ENCODE measurements around the gene PAX6. TPM values are rescaled to one million over a fixed set of nuclear protein-coding genes. Genes with fewer than 3 reads are reported as not detected.

Gene PAX6
- total RNA-seq, 1 donor from 2014 or later, result 18.9 TPM

DNA sequence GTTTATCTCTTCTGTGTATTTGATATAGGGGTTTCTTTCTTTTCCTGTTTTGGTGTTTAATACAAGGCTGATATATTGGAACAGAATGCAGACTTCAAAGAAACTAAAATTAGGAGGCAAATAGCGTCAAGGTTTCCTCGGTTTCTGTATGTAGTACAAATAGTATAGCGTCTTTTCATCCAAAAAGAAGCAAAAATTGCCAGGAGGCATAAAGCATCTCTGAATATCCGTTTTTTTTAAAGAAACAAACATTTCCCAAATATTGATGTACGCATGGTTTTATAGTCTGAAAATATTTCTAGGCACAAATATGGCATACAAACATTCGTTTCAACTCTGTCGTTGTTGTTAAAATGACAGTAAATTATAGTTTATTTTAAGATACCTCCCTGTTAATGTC, 17.1 kb upstream of the PAX6 start:
- H3K36me3 Mint-ChIP-seq, result no peaks in the 10 kb centered on the region
- peak overlapping the region; percentile 77 for H3K4me3 Mint-ChIP-seq
- no peak overlapping the region for H3K27ac Mint-ChIP-seq
- H3K27me3 Mint-ChIP-seq, result peaks cover 48% of the 10 kb centered on the region
- H3K9me3 Mint-ChIP-seq, result no peaks in the 10 kb centered on the region
- TF ChIP-seq, protein P1, sequence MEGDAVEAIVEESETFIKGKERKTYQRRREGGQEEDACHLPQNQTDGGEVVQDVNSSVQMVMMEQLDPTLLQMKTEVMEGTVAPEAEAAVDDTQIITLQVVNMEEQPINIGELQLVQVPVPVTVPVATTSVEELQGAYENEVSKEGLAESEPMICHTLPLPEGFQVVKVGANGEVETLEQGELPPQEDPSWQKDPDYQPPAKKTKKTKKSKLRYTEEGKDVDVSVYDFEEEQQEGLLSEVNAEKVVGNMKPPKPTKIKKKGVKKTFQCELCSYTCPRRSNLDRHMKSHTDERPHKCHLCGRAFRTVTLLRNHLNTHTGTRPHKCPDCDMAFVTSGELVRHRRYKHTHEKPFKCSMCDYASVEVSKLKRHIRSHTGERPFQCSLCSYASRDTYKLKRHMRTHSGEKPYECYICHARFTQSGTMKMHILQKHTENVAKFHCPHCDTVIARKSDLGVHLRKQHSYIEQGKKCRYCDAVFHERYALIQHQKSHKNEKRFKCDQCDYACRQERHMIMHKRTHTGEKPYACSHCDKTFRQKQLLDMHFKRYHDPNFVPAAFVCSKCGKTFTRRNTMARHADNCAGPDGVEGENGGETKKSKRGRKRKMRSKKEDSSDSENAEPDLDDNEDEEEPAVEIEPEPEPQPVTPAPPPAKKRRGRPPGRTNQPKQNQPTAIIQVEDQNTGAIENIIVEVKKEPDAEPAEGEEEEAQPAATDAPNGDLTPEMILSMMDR (conservative IDR thresholded peaks at IDR 0.05), result no peak
- DNase-seq (ENCODE audit: extremely low spot score, unreplicated experiment), result no peak
- H3K4me1 Mint-ChIP-seq (ENCODE audit: unreplicated experiment), result peaks cover 15% of the 10 kb centered on the region

DNA sequence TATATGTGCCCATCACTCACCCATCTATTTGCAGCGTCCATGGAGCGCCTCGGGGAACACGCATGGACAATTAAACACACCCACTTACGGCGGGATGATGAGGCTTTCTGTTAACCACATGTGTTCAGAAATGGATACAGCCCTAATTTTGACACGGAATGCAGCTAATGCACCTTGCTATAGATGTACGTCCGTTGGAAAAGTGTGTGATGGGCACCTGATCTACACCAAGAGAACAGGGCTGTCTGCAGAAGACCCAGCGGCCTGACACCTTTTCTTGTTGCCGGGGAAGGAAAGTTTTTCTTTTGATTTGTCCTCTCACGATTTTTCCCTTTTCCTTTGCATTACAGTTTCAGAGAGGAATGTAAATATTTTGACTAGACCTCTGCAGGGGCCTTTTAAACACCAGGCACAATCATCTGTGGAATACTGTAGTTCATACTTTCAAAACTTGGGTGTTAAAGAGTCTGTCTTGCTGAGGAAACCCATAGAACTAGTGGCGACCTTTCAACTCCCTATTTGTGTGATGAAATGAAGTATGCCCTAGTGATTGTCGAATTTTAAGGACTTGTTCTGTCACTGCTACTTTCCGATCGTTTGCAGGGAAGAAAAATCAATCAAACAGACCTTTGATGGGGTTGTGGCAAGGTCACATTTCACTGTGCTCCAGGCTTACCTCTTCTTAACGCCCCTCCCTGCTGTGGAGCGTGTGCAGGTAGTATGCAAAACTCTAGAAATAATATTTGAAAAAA, 16.5 kb upstream of the PAX6 start:
- TF ChIP-seq, protein P1 (conservative IDR thresholded peaks at IDR 0.05), result no peak
- Mint-ChIP-seq H3K4me1 (ENCODE audit: unreplicated experiment) (peaks cover 15% of the 10 kb centered on the region), H3K27ac (no peak overlapping the region), H3K4me3 (peak overlapping the region; percentile 77), H3K27me3 (peaks cover 54% of the 10 kb centered on the region), H3K36me3 (no peaks in the 10 kb centered on the region), H3K9me3 (no peaks in the 10 kb centered on the region)
- DNase-seq (ENCODE audit: extremely low spot score, unreplicated experiment), result no peak

DNA sequence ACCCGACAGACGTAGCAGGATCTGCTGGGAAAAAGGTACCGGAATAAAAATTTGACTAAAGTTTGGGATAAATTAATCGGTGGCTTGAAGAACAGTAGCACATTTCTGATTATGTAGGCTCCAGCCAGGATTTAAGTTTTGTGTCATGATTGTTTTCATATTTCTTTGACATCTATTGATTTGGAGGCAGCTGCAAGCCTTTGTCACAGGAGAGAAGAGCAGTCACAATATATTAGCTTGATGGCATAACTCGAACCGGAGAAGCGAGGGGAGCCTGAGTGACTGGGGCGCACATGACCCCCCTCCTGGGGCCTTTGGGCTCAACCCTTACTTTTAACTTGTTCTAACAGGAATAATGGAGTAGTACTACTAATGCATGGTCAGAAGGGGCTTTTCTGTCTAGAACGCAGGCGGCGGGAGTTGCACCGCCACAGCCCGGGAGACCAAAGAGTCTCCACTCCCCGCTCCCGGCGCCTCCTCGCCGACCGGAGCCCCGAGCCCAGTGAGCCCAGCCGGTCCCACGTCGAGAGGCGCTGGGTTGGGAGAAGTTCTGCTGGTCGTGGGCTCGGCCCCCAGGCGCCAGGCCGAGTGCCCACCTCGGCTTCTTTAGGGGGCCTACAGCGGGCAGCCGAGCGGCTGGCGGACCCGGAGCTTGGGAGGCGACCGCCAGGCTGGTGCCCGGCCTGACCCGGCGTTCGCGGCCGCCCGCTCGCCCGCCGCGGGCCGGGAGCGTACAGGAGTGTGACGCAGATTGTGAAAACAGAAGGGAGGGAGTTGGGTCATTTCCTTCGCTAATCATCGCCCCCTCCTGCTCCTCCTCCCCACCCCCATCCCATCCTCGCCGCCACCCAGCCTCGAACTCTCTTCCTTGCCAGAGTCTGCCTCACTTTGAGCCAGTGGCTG, 15.7 kb upstream of the PAX6 start:
- H3K4me1 Mint-ChIP-seq (ENCODE audit: unreplicated experiment), result peaks cover 15% of the 10 kb centered on the region
- H3K27me3 Mint-ChIP-seq, result peaks cover 63% of the 10 kb centered on the region
- DNase-seq (ENCODE audit: extremely low spot score, unreplicated experiment), result no peak
- peak overlapping the region; percentile 77 for H3K4me3 Mint-ChIP-seq
- TF ChIP-seq, protein P1 (conservative IDR thresholded peaks at IDR 0.05), result no peak
- no peak overlapping the region for H3K27ac Mint-ChIP-seq
- H3K9me3 Mint-ChIP-seq, result no peaks in the 10 kb centered on the region
- H3K36me3 Mint-ChIP-seq, result no peaks in the 10 kb centered on the region

DNA sequence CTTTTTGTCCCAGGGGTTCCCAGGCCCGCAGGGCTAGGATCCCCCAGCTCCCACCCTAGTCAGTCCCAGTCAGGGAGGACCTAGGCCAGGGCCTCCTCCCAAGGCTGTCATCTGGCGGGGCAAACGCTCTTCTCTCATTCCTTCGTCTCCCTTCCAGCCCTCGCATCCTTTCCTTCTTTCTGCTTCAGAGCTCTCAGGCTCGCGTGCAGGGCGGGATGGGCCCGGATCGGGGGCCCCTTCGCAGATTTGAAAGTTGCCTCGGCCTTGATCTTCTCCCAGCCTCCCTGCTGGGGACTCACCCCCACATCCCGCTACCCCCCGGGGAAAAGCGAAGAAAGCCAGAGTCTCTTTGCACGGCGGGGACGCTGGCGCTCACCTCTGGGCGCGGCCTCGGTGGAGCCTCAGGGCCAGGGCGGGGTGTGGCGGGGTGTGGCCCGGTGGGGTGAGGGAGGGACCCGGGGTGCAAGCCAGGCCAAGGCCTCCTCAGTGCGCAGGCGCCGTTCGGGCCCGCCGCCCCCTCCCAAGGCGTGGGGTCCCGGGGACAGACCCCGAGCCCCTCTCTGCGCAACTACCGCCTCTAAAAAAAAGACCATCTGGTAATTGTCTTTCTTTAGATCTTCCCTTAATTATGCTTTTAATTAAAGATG, 14.8 kb upstream of the PAX6 start:
- peaks cover 71% of the 10 kb centered on the region for H3K27me3 Mint-ChIP-seq
- H3K4me3 Mint-ChIP-seq, result peak overlapping the region; percentile 63
- no peak overlapping the region for H3K27ac Mint-ChIP-seq
- TF ChIP-seq, protein P1 (conservative IDR thresholded peaks at IDR 0.05), result no peak
- H3K4me1 Mint-ChIP-seq (ENCODE audit: unreplicated experiment), result peaks cover 15% of the 10 kb centered on the region
- no peak for DNase-seq (ENCODE audit: extremely low spot score, unreplicated experiment)
- H3K36me3 Mint-ChIP-seq, result no peaks in the 10 kb centered on the region
- H3K9me3 Mint-ChIP-seq, result no peaks in the 10 kb centered on the region

All from type B pancreatic cell (in vitro differentiated cells).